Heart right ventricle (tissue), 16 donors: ENCODE data around the gene NAPA. TPM values are rescaled to one million over a fixed set of nuclear protein-coding genes. Genes with fewer than 3 reads are reported as not detected.

Experiments
- ATAC-seq, 8 donors: fragments of 200-7000 bp; cut with Tn5 transposase; one replicate each; pipeline ENCODE4 v1.9.1; 2020; ENCODE audit warnings: mild to moderate bottlenecking in 8 of 8, moderate library complexity in 8 of 8, moderate number of reproducible peaks in 1 of 8
- DNase-seq, 2 donors: peaks; one replicate each; pipeline ENCODE4 v3.0.0-alpha.2; 2020
- H3K27ac ChIP-seq, 10 donors: fragments of 200-600 bp; sonication (generic) in 2 of 10; one replicate each; pipeline versions ENCODE4 v1.5.0 to v1.8.0; 2020 to 2022; ENCODE audit warnings: mild to moderate bottlenecking in 3 of 10
- H3K27me3 ChIP-seq, 7 donors: fragments of 200-600 bp; one replicate each; pipeline ENCODE4 v1.8.0; 2021 to 2022; ENCODE audit warnings: mild to moderate bottlenecking in 2 of 7
- H3K36me3 ChIP-seq, 9 donors: fragments of 200-600 bp; sonication (generic) in 1 of 9; one replicate each; pipeline versions ENCODE4 v1.5.0 to v1.8.0; 2020 to 2022; ENCODE audit warnings: mild to moderate bottlenecking in 2 of 9
- H3K4me1 ChIP-seq, 9 donors: fragments of 200-600 bp; sonication (generic) in 1 of 9; one replicate each; pipeline versions ENCODE4 v1.5.0 to v1.8.0; 2020 to 2022; ENCODE audit warnings: mild to moderate bottlenecking in 4 of 9
- H3K4me3 ChIP-seq, 10 donors: fragments of 200-600 bp; sonication (generic) in 2 of 10; one replicate each; pipeline versions ENCODE4 v1.5.0 to v1.8.0; 2020 to 2022; ENCODE audit warnings: mild to moderate bottlenecking in 7 of 10, moderate library complexity in 2 of 10
- H3K9me3 ChIP-seq, 11 donors: fragments of 200-600 bp in 10 of 11; sonication (generic) in 2 of 11; one replicate each; pipeline versions ENCODE4 v1.5.0 to v1.8.0; 2013 to 2022; ENCODE audit warnings: mild to moderate bottlenecking in 2 of 11, control low read depth in 1 of 11, moderate library complexity in 1 of 11
- CTCF ChIP-seq, 9 donors: fragments of 200-600 bp; sonication (generic) in 2 of 9; IDR thresholded peaks; one replicate each; pipeline versions ENCODE4 v1.5.0 to v1.8.0; 2021 to 2022; ENCODE audit warnings: antibody characterized with exemption in 9 of 9, mild to moderate bottlenecking in 5 of 9, moderate library complexity in 1 of 9
- WGBS, 2 donors: extraction: QIAGEN DNeasy Blood & Tissue Kit; methylation state at CpG; one replicate each; pipeline ENCODE4 v1.1.7; 2013; ENCODE audit warnings: inconsistent platforms in 1 of 2; 5-methylcytosine and 5-hydroxymethylcytosine counted together
- intact Hi-C, 10 donors: fragments of 100-400 bp; cut with DNase I; formaldehyde crosslinking; loops; one replicate each; pipeline versions ENCODE4 v1.11.1 to v1.14.2; 2022
- polyA plus RNA-seq, 2 donors: library from polyadenylated mRNA; stranded (reverse); fragments of 200-250 nt; gene quantifications; one replicate each; pipeline ENCODE4 v1.2.3, GENCODE V29; 2013
- total RNA-seq, 10 donors: library from RNA; stranded (reverse); fragmentation: NEBNext Ultra II Directional in 3 of 10; extraction: Animal tissue kit (Norgen Biotek cat#: 25700) in 3 of 10; gene quantifications; one replicate each; pipeline versions ENCODE4 v1.2.1 to v1.2.4, GENCODE V29; 2021 to 2023
- donor health status: Arrhythmogenic right ventricular cardiomyopathy.
- donor health status: ischemic (EF 13 %, LVEDD 7.1; RV severe dilation, severe dysfunction).
- donor health status: healthy with polysubstance abuse.
- donor health status: DM: no; HTN: yes; CAD: no.
- donor health status: DM: no; HTN: no; CAD: no.
- donor health status: ischemic (EF 25% LVEDD 6.9; RV normal size, moderate dysfunction).
- donor health status: ischemic (EF 25% LVEDD 5.7; RV mildly dilated, moderate dysfunction).
- donor health status: healthy.
- donor health status: DM: yes; HTN: yes; CAD: no.
- donor health status: Ischemic cardiomyopathy.
- donor health status: ischemic (EF 35%, LVEDD 5.7; RV mildly dilated, moderate dysfunction).
- donor health status: nonischemic (EF 11% LVEDD 7.7; RV severe dilation, severe dysfunction).
- donor health status: DM: yes; HTN: yes; CAD: no.
- donor health status: PGD.
- donor health status: ischemic (EF 29% LVEDD 5.4; RV normal size, mild dysfunction).
- donor health status: nonischemic (EF 23%, LVEDD 6.1; RV moderate dilation, normal function).

The NAPA gene
- total and polyA plus RNA-seq, 12 donors, result 115 to 183 (median 125) TPM

DNA sequence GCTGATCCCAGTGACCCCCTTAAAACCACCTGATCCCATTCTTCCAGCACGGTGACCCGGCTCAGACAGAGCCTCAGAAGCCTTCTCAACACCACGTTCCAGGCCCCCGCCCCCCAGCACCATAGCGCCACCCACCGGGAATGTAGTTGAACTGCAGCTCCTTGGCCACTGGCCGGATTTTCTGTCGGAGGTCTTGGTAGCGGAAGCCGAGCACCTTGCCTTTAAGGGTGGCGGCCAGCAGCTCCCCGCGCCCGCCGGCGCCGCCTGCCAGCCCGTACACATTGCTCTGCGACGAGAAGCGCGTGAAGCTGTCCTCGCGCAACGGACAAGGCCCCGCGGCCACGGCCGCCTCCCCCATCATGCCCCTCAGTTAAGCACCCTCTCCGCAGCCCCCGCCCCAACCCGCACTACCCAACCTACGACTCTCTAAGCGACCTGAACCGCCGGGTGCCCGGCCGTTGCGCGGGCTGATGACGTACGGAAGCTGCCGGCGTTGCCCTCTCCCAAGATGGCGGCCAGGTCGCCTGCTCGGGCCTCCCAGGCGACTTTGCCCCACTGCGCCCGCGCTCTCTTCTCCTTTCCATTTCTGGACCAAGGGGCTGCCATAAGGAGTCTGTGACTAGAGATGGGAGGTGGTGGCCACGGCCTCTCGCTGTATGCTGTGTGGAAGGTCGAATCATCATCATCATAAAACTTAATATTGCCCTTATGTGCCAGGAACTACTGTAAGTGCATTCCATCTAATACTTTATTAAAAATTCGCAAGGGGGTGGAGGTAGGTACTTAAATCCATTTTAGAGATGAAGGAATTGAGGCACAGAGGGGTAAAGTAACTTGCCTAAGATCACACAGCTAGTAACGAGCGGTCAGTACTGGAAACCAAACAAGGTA, 30.8 kb downstream of the NAPA start, which contains the start of gene KPTN:
Gene KPTN (minus strand): TSS at position 420 of the 891 bp plus-strand sequence. CDS start 59 bp downstream, at position 361.
- Histone ChIP-seq H3K27me3 (no peaks in the 10 kb centered on the region), H3K27ac (peak within 1 kb of the TSS; percentile 84 to 98 (median 92)), H3K4me1 (peaks cover 0 to 18% (median 9%) of the 10 kb centered on the region in 9 donors), H3K9me3 (no peaks in the 10 kb centered on the region), H3K4me3 (peak within 1 kb of the TSS; percentile 56 to 78 (median 72)), H3K36me3 (peaks cover 0 to 39% (median 0%) of the 10 kb centered on the region in 9 donors)
- intact Hi-C loops, result loop anchor here in 2 of 10 donors (1.0 to 5.0 kb wide), 2 partner anchors 31 to 33 kb away; partner anchors contain the start of gene NAPA (in 2 of the 2)
- peak; percentile 62 to 88 (median 85) for TF ChIP-seq CTCF (IDR thresholded peaks at IDR 0.05)
- DNase-seq (peak; percentile 88), ATAC-seq (peak; percentile 90 to 95 (median 94))
- WGBS, 2 donors, result 2 to 3% methylated on average over 54 to 57 of the region's 57 CpGs

- 89% methylated on average over 15 of the region's 15 CpGs for WGBS, 2 donors
- peaks cover 0 to 18% (median 9%) of the 10 kb centered on the region in 9 donors for H3K4me1 ChIP-seq
- peak overlapping the region in 6 of 10 donors; percentile 68 to 78 (median 76) for H3K4me3 ChIP-seq
- peak overlapping the region in 1 of 10 donors; percentile 90 for H3K27ac ChIP-seq
- no peak for DNase-seq
- intact Hi-C loops, result loop anchor here in 1 of 10 donors (5.0 kb wide), 1 partner anchor 34 kb away; the partner anchor contains the start of gene NAPA
- no peaks in the 10 kb centered on the region for H3K27me3 ChIP-seq
- peak in 1 of 8 donors; percentile 13 for ATAC-seq
- H3K36me3 ChIP-seq, result peaks cover 0 to 31% (median 0%) of the 10 kb centered on the region in 9 donors
- no peaks in the 10 kb centered on the region for H3K9me3 ChIP-seq
- no peak for TF ChIP-seq CTCF (IDR thresholded peaks at IDR 0.05)
Observed at GRCh38 chr19:47483200-47483599, 31.7 kb downstream of the NAPA start.

DNA sequence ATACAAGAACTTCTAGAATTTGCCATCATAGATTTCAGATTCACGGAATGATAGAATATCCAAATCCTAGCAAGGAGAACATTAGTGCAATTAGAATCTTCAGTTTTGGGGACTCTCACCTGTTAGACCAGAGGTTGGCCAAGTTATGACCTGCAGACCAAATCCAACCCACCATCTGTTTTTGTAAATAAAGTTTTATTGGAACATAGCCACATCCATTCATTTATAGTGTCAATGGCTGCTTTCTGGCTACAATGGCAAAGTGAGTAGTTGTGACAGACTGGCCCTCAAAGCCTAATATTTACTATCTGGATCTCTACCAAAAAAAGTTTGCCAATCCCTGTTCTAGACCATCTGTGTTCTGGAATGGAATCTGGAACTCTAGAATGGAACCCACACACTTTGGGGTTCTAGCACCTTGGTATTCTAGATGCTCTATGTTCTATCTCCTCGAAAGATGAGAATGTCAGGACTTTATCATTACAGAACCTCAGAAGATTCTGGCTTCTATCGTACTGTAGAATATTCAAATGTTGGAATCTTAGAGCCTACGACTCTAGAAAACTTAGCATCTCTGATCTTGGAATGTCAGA, 33.3 kb downstream of the NAPA start:
- no peak for ATAC-seq
- Histone ChIP-seq H3K36me3 (peaks cover 0 to 14% (median 0%) of the 10 kb centered on the region in 9 donors), H3K4me3 (no peak overlapping the region), H3K27ac (no peak overlapping the region), H3K4me1 (peaks cover 0 to 18% (median 9%) of the 10 kb centered on the region in 9 donors), H3K27me3 (no peaks in the 10 kb centered on the region), H3K9me3 (no peaks in the 10 kb centered on the region)
- TF ChIP-seq CTCF (IDR thresholded peaks at IDR 0.05), result no peak
- intact Hi-C loops, result loop anchor here in 1 of 10 donors (5.0 kb wide), 1 partner anchor 36 kb away; the partner anchor contains the start of gene NAPA
- WGBS, 2 donors, result 97 to 99% methylated on average over 4 of the region's 4 CpGs
- no peak for DNase-seq

- Histone ChIP-seq H3K4me3 (no peak overlapping the region), H3K4me1 (peaks cover 0 to 18% (median 9%) of the 10 kb centered on the region in 9 donors), H3K27me3 (no peaks in the 10 kb centered on the region), H3K36me3 (peaks cover 0 to 7% (median 0%) of the 10 kb centered on the region in 9 donors), H3K9me3 (no peaks in the 10 kb centered on the region), H3K27ac (no peak overlapping the region)
- ATAC-seq (no peak), DNase-seq (no peak)
- 85 to 86% methylated on average over 16 of the region's 16 CpGs for WGBS, 2 donors
- no peak for TF ChIP-seq CTCF (IDR thresholded peaks at IDR 0.05)
- intact Hi-C loops, result loop anchor here in 1 of 10 donors (5.0 kb wide), 1 partner anchor 37 kb away; the partner anchor contains the start of gene NAPA
Observed at GRCh38 chr19:47480658-47481057, 34.2 kb downstream of the NAPA start.
